Breast epithelium (tissue), 3 donors: ENCODE results near the gene OR13C3.

Experiments used
- POLR2A ChIP-seq: fragments of 450-650 bp; IDR thresholded peaks from one replicate; pipeline ENCODE4 v1.6.1; 2016; ENCODE audit warnings: antibody characterized with exemption, mild to moderate bottlenecking, moderate library complexity
- POLR2AphosphoS5 ChIP-seq, 3 donors: sonication (generic); formaldehyde crosslinking; IDR thresholded peaks; one replicate each; pipeline ENCODE4 v1.6.1; 2017; ENCODE audit warnings: antibody characterized with exemption in 3 of 3
- TF ChIP-seq, protein P1 (sequence below), 3 donors: fragments of 450-650 bp; IDR thresholded peaks; one replicate each; pipeline ENCODE4 v1.5.1; 2016 to 2017; ENCODE audit warnings: antibody characterized with exemption in 3 of 3, mild to moderate bottlenecking in 3 of 3, moderate library complexity in 3 of 3

DNA sequence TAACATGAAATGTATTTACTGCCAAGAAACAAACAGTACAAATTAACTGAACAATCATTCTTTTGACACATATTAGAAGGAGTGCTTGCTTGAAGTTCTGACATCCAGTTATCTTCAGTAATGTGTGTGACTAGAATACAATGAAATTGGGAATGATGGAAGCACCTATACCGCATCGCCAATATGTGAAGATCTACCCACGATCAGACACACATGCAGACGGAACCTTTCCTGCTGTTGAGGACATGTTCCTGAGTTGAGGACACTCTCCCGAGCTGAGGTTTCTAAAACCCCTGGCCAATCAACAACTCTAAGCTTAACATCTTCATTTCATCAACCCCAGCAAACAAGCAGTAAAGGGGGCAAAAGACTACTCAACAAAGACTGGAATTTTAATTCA is at the start of gene OR13C3:
- TF ChIP-seq, protein P1, sequence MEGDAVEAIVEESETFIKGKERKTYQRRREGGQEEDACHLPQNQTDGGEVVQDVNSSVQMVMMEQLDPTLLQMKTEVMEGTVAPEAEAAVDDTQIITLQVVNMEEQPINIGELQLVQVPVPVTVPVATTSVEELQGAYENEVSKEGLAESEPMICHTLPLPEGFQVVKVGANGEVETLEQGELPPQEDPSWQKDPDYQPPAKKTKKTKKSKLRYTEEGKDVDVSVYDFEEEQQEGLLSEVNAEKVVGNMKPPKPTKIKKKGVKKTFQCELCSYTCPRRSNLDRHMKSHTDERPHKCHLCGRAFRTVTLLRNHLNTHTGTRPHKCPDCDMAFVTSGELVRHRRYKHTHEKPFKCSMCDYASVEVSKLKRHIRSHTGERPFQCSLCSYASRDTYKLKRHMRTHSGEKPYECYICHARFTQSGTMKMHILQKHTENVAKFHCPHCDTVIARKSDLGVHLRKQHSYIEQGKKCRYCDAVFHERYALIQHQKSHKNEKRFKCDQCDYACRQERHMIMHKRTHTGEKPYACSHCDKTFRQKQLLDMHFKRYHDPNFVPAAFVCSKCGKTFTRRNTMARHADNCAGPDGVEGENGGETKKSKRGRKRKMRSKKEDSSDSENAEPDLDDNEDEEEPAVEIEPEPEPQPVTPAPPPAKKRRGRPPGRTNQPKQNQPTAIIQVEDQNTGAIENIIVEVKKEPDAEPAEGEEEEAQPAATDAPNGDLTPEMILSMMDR (IDR thresholded peaks at IDR 0.05) = no peak
- no peak for TF ChIP-seq POLR2A
- TF ChIP-seq POLR2AphosphoS5 (IDR thresholded peaks at IDR 0.05) = no peak
